SK-N-SH (cell line): ENCODE measurements around the gene FRAS1. TPM values are rescaled to one million over a fixed set of nuclear protein-coding genes. Genes with fewer than 3 reads are reported as not detected.

Experiments used
- CTCF ChIA-PET: fragments of 300-600, 350-600 bp; formaldehyde crosslinking; extraction: SDS; loops from one replicate; lab custom pipeline; 2021; lab: Yijun Ruan, JAX
- POLR2A ChIA-PET: fragments of 350-600 bp; sonication (Branson Sonifier 250); formaldehyde crosslinking; extraction: SDS; loops from one replicate; lab custom pipeline; 2020; ENCODE audit warnings: antibody characterized with exemption, inconsistent platforms; lab: Yijun Ruan, JAX
- DNase-seq: peaks from one replicate; pipeline ENCODE4 v3.0.0; 2012
- H2AFZ ChIP-seq: fragments of 200-600 bp; sonication (generic); 2 replicates; pipeline ENCODE4 v1.8.1; 2016; ENCODE audit warnings: antibody characterized with exemption, mild to moderate bottlenecking, low read depth
- H3F3A ChIP-seq: fragments of 200-600 bp; sonication (generic); replicated peaks from 2 replicates; pipeline ENCODE3; 2016; ENCODE audit warnings: antibody characterized with exemption, mild to moderate bottlenecking; ENCODE audit not compliant: insufficient read depth
- H3K27ac ChIP-seq, 2 experiments: fragments of 200-500 bp in 1 of 2; fragments of 200-600 bp in 1 of 2; sonication (Bioruptor generic) in 1 of 2; sonication (generic), shearing (Covaris generic) in 1 of 2; 2 replicates each; pipeline versions ENCODE4 v1.5.1 to v1.6.1; 2014 to 2016; ENCODE audit warnings: low read depth in 2 of 2, inconsistent platforms in 1 of 2, low read length in 1 of 2, mild to moderate bottlenecking in 1 of 2, mixed read lengths in 1 of 2
- H3K27me3 ChIP-seq: fragments of 200-600 bp; sonication (generic), shearing (Covaris generic); 2 replicates; pipeline ENCODE4 v1.6.1; 2016; ENCODE audit warnings: mixed run types; ENCODE audit not compliant: insufficient read depth
- H3K36me3 ChIP-seq, 2 experiments: fragments of 200-500 bp in 1 of 2; fragments of 200-600 bp in 1 of 2; sonication (Bioruptor generic) in 1 of 2; sonication (generic) in 1 of 2; replicated peaks in 1 of 2; 2 replicates each; pipeline versions ENCODE3 to v1.5.1; 2014 to 2016; ENCODE audit warnings: low read length in 1 of 2, mild to moderate bottlenecking in 1 of 2; ENCODE audit not compliant: insufficient read depth in 2 of 2, control insufficient read depth in 1 of 2
- H3K4me1 ChIP-seq, 2 experiments: fragments of 200-500 bp in 1 of 2; fragments of 200-600 bp in 1 of 2; sonication (Bioruptor generic) in 1 of 2; sonication (generic), shearing (Covaris generic) in 1 of 2; 2 replicates each; pipeline versions ENCODE4 v1.5.1 to v1.6.1; 2014 to 2016; ENCODE audit warnings: low read depth in 1 of 2, low read length in 1 of 2, mixed run types in 1 of 2; ENCODE audit not compliant: insufficient read depth in 2 of 2, control insufficient read depth in 1 of 2
- H3K4me2 ChIP-seq: fragments of 200-600 bp; sonication (generic), shearing (Covaris generic); 2 replicates; pipeline ENCODE4 v1.6.1; 2017; ENCODE audit warnings: mixed run types
- H3K4me3 ChIP-seq, 2 experiments: fragments of 200-500 bp in 1 of 2; fragments of 200-600 bp in 1 of 2; sonication (Bioruptor generic) in 1 of 2; sonication (generic), shearing (Covaris generic) in 1 of 2; 2 replicates each; pipeline versions ENCODE4 v1.5.1 to v1.8.1; 2014 to 2016; ENCODE audit warnings: low read depth in 2 of 2, inconsistent platforms in 1 of 2, low read length in 1 of 2, mild to moderate bottlenecking in 1 of 2, mixed read lengths in 1 of 2, moderate library complexity in 1 of 2
- H3K79me2 ChIP-seq: fragments of 200-600 bp; sonication (generic); 2 replicates; pipeline ENCODE4 v1.8.1; 2017; ENCODE audit warnings: mild to moderate bottlenecking; ENCODE audit not compliant: insufficient read depth
- H3K9ac ChIP-seq: fragments of 200-600 bp; sonication (generic); 2 replicates; pipeline ENCODE4 v1.6.1; 2017; ENCODE audit warnings: mixed run types
- H3K9me2 ChIP-seq: fragments of 200-600 bp; sonication (generic); 2 replicates; pipeline ENCODE4 v1.6.1; 2017; ENCODE audit warnings: mixed run types
- H3K9me3 ChIP-seq: fragments of 200-600 bp; sonication (generic); 2 replicates; pipeline ENCODE4 v1.6.1; 2017; ENCODE audit warnings: mixed run types, mild to moderate bottlenecking, moderate library complexity
- H4K20me1 ChIP-seq: fragments of 200-600 bp; sonication (generic); 2 replicates; pipeline ENCODE4 v1.6.1; 2017; ENCODE audit warnings: mild to moderate bottlenecking, mixed run types; ENCODE audit not compliant: insufficient read depth
- CHD2 ChIP-seq: fragments of 150-350 bp; IDR thresholded peaks from 2 replicates; pipeline ENCODE4 v1.6.1; 2018; ENCODE audit warnings: low read length; ENCODE audit not compliant: partially characterized antibody
- ELF1 ChIP-seq: IDR thresholded peaks from 2 replicates; pipeline ENCODE4 v1.4.0; 2012
- EP300 ChIP-seq, 2 experiments: IDR thresholded peaks; 2 replicates each; pipeline versions ENCODE4 v1.4.0 to v1.6.1; 2012; ENCODE audit warnings: borderline replicate concordance in 1 of 2, low read depth in 1 of 2, low read length in 1 of 2
- NFIC ChIP-seq: IDR thresholded peaks from 2 replicates; pipeline ENCODE4 v1.4.0; 2012; ENCODE audit warnings: borderline replicate concordance
- NRF1 ChIP-seq: IDR thresholded peaks from 2 replicates; pipeline ENCODE4 v1.6.1; 2012; ENCODE audit warnings: low read depth, mild to moderate bottlenecking, low read length
- POLR2AphosphoS5 ChIP-seq: IDR thresholded peaks from 2 replicates; pipeline ENCODE4 v1.6.1; 2012; ENCODE audit warnings: low read depth, low read length
- RAD21 ChIP-seq: IDR thresholded peaks from 2 replicates; pipeline ENCODE4 v1.6.1; 2012; ENCODE audit warnings: mild to moderate bottlenecking, low read length
- RFX5 ChIP-seq: IDR thresholded peaks from 2 replicates; pipeline ENCODE4 v1.6.1; 2012; ENCODE audit warnings: mild to moderate bottlenecking, improper control_type of control experiment, low read length
- RXRA ChIP-seq: IDR thresholded peaks from 2 replicates; pipeline ENCODE4 v1.4.0; 2012; ENCODE audit warnings: low read depth, mild to moderate bottlenecking, borderline replicate concordance
- SMC3 ChIP-seq: IDR thresholded peaks from 2 replicates; pipeline ENCODE4 v1.6.1; 2012; ENCODE audit warnings: low read depth, low read length, improper control_type of control experiment
- TAF1 ChIP-seq: IDR thresholded peaks from 2 replicates; pipeline ENCODE4 v1.6.1; 2012; ENCODE audit warnings: low read depth, mild to moderate bottlenecking, low read length, moderate library complexity, borderline replicate concordance
- YY1 ChIP-seq: IDR thresholded peaks from 2 replicates; pipeline ENCODE4 v1.4.0; 2012; ENCODE audit warnings: low read depth, mild to moderate bottlenecking
- WGBS: methylation state at CpG from one replicate; pipeline ENCODE4 v1.1.6; 2017; ENCODE audit warnings: low lambda C conversion rate; 5-methylcytosine and 5-hydroxymethylcytosine counted together
- polyA plus RNA-seq, 3 experiments: library from polyadenylated mRNA; depleted of rRNA; stranded (reverse); fragments of >200 nt; gene quantifications; 2 replicates each; pipeline ENCODE4 v1.2.3, GENCODE V29; 2012
- TF ChIP-seq, protein P1 (sequence below): fragments of 150-350 bp; IDR thresholded peaks from 2 replicates; pipeline ENCODE4 v1.6.1; 2016; ENCODE audit warnings: mild to moderate bottlenecking, low read depth, low read length
- TF ChIP-seq, protein P2 (sequence below): IDR thresholded peaks from 2 replicates; pipeline ENCODE4 v1.6.1; 2012; ENCODE audit warnings: mild to moderate bottlenecking, low read depth, low read length, moderate library complexity

FRAS1 gene
- polyA plus RNA-seq, 1 of the 3 experiments (the other 2 are of a cell fraction): 8.3 TPM

DNA sequence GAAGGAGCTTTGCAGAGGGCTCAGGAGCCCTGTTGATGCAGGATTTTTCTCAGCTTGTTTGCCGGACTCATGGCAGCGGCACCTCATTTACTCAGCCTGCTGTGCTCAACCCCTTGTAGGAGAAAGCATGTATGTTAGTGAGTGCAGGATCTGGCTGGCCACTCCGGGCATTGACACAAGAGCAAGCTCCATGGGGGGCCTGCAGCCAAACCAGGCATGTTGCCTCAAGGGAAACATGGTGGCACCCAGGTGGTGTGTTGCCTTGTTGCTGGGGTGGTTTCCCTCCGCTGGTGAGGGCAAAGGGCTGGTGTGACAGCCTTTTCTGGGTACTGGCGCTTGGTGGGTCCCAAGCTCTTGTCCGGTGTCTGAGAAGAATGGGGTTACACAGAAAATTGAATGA, 305.2 kb downstream of the FRAS1 start:
- Histone ChIP-seq H3K36me3 (peaks cover 5 to 23% of the 10 kb centered on the region in 2 experiments), H3K9me3 (no peaks in the 10 kb centered on the region), H3K9ac (no peak overlapping the region), H2AFZ (no peak overlapping the region), H3K4me3 (no peak overlapping the region), H3K4me1 (peaks cover 0 to 2% of the 10 kb centered on the region in 2 experiments; a peak in 1 of 4 replicates), H3K4me2 (no peak overlapping the region), H3K27me3 (no peaks in the 10 kb centered on the region), H3K79me2 (no peaks in the 10 kb centered on the region), H3K27ac (no peak overlapping the region), H3F3A (no peaks in the 10 kb centered on the region), H3K9me2 (no peaks in the 10 kb centered on the region), H4K20me1 (no peaks in the 10 kb centered on the region)
- 94% methylated on average over 6 of the region's 6 CpGs for WGBS
- DNase-seq: no peak
- TF ChIP-seq, protein P1, sequence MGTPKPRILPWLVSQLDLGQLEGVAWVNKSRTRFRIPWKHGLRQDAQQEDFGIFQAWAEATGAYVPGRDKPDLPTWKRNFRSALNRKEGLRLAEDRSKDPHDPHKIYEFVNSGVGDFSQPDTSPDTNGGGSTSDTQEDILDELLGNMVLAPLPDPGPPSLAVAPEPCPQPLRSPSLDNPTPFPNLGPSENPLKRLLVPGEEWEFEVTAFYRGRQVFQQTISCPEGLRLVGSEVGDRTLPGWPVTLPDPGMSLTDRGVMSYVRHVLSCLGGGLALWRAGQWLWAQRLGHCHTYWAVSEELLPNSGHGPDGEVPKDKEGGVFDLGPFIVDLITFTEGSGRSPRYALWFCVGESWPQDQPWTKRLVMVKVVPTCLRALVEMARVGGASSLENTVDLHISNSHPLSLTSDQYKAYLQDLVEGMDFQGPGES: no peak
- no peak for TF ChIP-seq TAF1
- ChIA-PET CTCF (interaction anchor here (0.9 to 1.9 kb wide), 2 partner anchors 30 to 303 kb away, joined by 3 to 6 read pairs; no protein-coding TSS in a partner anchor), POLR2A (no interaction called here)

DNA sequence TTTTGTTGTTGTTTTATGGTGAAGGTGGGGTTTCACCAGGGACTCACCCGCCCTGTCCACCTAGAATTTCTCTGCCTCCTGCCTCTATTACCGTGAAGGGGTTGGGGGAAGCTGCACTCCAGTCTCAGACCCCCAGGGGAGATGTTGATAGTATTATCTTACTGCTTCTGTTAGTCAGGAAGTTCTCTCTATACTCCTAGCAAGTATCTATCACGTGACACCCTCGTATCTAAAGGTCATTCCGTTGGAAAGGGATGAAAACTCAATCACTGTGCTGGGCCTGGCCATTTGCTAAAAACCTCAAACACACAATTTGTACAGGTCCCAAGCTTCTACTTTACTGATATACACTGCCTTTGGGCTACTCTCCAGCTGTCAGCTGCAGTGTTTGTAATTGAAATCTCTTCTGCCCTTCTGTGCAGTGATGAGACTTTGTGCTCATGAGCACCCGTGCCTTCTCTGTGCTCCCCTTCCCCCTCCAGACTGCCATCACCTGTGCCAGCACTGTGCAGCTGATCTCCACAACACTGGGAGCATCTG, 306.0 kb downstream of the FRAS1 start:
- DNase-seq: no peak
- WGBS: 69% methylated on average over 6 of the region's 6 CpGs
- H3K4me2 ChIP-seq: no peak overlapping the region
- no peaks in the 10 kb centered on the region for H3K9me2 ChIP-seq
- no peaks in the 10 kb centered on the region for H3F3A ChIP-seq
- no peaks in the 10 kb centered on the region for H3K27me3 ChIP-seq
- no peaks in the 10 kb centered on the region for H3K9me3 ChIP-seq
- CTCF ChIA-PET: interaction anchor here (0.9 kb wide), 1 partner anchor 31 kb away, joined by 3 read pairs; no protein-coding TSS in a partner anchor
- no peak overlapping the region for H3K9ac ChIP-seq
- H3K4me1 ChIP-seq: peaks cover 0 to 2% of the 10 kb centered on the region in 2 experiments; a peak in 1 of 4 replicates
- H3K79me2 ChIP-seq: no peaks in the 10 kb centered on the region
- no peak overlapping the region for H3K4me3 ChIP-seq
- peaks cover 5 to 23% of the 10 kb centered on the region in 2 experiments for H3K36me3 ChIP-seq
- no peak overlapping the region for H2AFZ ChIP-seq
- H3K27ac ChIP-seq: no peak overlapping the region
- POLR2A ChIA-PET: no interaction called here
- TF ChIP-seq RAD21 (no peak), POLR2AphosphoS5 (no peak), NRF1 (no peak)
- TF ChIP-seq, protein P1: no peak
- H4K20me1 ChIP-seq: no peaks in the 10 kb centered on the region

DNA sequence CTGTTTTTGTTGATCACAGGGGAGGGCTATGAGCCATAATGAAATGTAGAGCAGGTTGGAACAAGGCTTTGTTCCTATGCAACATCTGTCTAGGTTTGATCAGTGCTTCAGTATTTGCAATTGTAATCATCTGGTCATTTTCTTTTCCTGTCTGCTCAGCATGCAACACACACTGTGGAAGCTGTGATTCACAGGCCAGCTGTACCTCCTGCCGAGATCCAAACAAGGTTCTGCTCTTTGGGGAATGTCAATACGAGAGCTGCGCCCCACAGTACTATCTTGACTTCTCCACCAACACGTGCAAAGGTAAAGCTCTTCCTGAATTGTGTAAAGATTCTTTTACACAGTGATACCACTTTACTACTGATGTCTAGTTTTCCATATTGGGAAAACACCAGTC, 312.6 kb downstream of the FRAS1 start:
- Histone ChIP-seq H3K27ac (no peak overlapping the region), H3F3A (no peaks in the 10 kb centered on the region), H3K9me2 (no peaks in the 10 kb centered on the region), H4K20me1 (no peaks in the 10 kb centered on the region), H2AFZ (no peak overlapping the region), H3K36me3 (peaks cover 12 to 58% of the 10 kb centered on the region in 2 experiments), H3K9me3 (no peaks in the 10 kb centered on the region), H3K4me1 (peaks cover 0 to 7% of the 10 kb centered on the region in 2 experiments; a peak in 1 of 4 replicates), H3K4me2 (no peak overlapping the region), H3K9ac (no peak overlapping the region), H3K4me3 (no peak overlapping the region), H3K27me3 (no peaks in the 10 kb centered on the region), H3K79me2 (no peaks in the 10 kb centered on the region)
- ChIA-PET POLR2A (no interaction called here), CTCF (interaction anchor here (0.5 kb wide), 1 partner anchor 309 kb away, joined by 3 read pairs; no protein-coding TSS in a partner anchor)
- no peak for DNase-seq
- 84% methylated on average over 4 of the region's 4 CpGs for WGBS
- no peak for TF ChIP-seq YY1
- TF ChIP-seq TAF1: no peak
- TF ChIP-seq ELF1: no peak
- no peak for TF ChIP-seq CHD2
- TF ChIP-seq, protein P2, sequence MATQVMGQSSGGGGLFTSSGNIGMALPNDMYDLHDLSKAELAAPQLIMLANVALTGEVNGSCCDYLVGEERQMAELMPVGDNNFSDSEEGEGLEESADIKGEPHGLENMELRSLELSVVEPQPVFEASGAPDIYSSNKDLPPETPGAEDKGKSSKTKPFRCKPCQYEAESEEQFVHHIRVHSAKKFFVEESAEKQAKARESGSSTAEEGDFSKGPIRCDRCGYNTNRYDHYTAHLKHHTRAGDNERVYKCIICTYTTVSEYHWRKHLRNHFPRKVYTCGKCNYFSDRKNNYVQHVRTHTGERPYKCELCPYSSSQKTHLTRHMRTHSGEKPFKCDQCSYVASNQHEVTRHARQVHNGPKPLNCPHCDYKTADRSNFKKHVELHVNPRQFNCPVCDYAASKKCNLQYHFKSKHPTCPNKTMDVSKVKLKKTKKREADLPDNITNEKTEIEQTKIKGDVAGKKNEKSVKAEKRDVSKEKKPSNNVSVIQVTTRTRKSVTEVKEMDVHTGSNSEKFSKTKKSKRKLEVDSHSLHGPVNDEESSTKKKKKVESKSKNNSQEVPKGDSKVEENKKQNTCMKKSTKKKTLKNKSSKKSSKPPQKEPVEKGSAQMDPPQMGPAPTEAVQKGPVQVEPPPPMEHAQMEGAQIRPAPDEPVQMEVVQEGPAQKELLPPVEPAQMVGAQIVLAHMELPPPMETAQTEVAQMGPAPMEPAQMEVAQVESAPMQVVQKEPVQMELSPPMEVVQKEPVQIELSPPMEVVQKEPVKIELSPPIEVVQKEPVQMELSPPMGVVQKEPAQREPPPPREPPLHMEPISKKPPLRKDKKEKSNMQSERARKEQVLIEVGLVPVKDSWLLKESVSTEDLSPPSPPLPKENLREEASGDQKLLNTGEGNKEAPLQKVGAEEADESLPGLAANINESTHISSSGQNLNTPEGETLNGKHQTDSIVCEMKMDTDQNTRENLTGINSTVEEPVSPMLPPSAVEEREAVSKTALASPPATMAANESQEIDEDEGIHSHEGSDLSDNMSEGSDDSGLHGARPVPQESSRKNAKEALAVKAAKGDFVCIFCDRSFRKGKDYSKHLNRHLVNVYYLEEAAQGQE: no peak
- TF ChIP-seq NFIC: no peak
- TF ChIP-seq, protein P1: no peak
- TF ChIP-seq EP300 (IDR thresholded peaks at IDR 0.05; ENCODE audit: borderline replicate concordance in 1 of 2, low read depth in 1 of 2, low read length in 1 of 2): no peak
- TF ChIP-seq RXRA: no peak
- TF ChIP-seq RFX5: no peak
- no peak for TF ChIP-seq SMC3
